ENCODE measurements around the gene PROB1.

DNA sequence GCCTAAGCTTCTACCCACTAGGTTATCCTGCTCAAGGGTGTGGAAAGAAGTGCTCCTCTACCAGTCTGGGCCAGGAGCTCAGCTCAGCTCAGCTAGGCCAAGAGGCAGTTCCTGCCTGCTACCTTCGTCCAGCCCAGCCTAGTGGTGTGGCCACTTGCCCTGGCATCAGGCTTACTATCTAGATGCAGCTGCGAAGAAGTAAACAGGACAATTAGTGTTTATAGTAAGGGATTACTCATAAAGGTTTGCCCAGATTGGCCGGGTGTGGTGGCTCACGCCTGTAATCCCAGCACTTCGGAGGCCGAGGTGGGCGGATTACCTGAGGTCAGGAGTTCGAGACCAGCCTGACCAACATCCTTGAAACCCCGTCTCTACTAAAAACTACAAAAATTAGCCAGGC, 21.7 kb upstream of the PROB1 start:
- TF ChIP-seq, protein P1, sequence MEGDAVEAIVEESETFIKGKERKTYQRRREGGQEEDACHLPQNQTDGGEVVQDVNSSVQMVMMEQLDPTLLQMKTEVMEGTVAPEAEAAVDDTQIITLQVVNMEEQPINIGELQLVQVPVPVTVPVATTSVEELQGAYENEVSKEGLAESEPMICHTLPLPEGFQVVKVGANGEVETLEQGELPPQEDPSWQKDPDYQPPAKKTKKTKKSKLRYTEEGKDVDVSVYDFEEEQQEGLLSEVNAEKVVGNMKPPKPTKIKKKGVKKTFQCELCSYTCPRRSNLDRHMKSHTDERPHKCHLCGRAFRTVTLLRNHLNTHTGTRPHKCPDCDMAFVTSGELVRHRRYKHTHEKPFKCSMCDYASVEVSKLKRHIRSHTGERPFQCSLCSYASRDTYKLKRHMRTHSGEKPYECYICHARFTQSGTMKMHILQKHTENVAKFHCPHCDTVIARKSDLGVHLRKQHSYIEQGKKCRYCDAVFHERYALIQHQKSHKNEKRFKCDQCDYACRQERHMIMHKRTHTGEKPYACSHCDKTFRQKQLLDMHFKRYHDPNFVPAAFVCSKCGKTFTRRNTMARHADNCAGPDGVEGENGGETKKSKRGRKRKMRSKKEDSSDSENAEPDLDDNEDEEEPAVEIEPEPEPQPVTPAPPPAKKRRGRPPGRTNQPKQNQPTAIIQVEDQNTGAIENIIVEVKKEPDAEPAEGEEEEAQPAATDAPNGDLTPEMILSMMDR (conservative IDR thresholded peaks at IDR 0.05; ENCODE audit: low read depth, low read length): no peak
- no peak for TF ChIP-seq EZH2 (IDR thresholded peaks at IDR 0.05; ENCODE audit: low read length, unreplicated experiment)
